Astrocyte (in vitro differentiated cells and primary cell): ENCODE measurements around the gene DCDC1. TPM values are rescaled to one million over a fixed set of nuclear protein-coding genes. Genes with fewer than 3 reads are reported as not detected.

Source experiments
- DNase-seq: peaks from one replicate; pipeline ENCODE4 v3.0.0-alpha.2; 2010; ENCODE audit warnings: low read depth
- FAIRE-seq: peaks from 2 replicates; lab custom pipeline; 2011; peaks lifted over from hg19 to GRCh38; lab: Jason Lieb, UNC
- H2AFZ ChIP-seq: 2 replicates; pipeline ENCODE4 v1.6.0; 2012; ENCODE audit warnings: low read depth, low read length, inconsistent platforms
- H3K27ac ChIP-seq: 2 replicates; pipeline ENCODE4 v1.5.1; 2011; ENCODE audit warnings: low read depth, low read length, inconsistent platforms
- H3K27me3 ChIP-seq: 2 replicates; pipeline ENCODE4 v1.6.0; 2011; ENCODE audit warnings: low read length, inconsistent platforms; ENCODE audit not compliant: insufficient read depth
- H3K36me3 ChIP-seq: 2 replicates; pipeline ENCODE4 v1.5.1; 2011; ENCODE audit warnings: low read length, inconsistent platforms; ENCODE audit not compliant: insufficient read depth
- H3K4me1 ChIP-seq: 2 replicates; pipeline ENCODE4 v1.5.1; 2011; ENCODE audit warnings: low read length, inconsistent platforms; ENCODE audit not compliant: insufficient read depth
- H3K4me2 ChIP-seq: 2 replicates; pipeline ENCODE4 v1.6.0; 2012; ENCODE audit warnings: low read length, inconsistent platforms
- H3K4me3 ChIP-seq: 2 replicates; pipeline ENCODE4 v1.5.1; 2011; ENCODE audit warnings: low read depth, mild to moderate bottlenecking, low read length, inconsistent platforms; ENCODE audit not compliant: insufficient read depth
- H3K79me2 ChIP-seq: 2 replicates; pipeline ENCODE4 v1.6.0; 2012; ENCODE audit warnings: mild to moderate bottlenecking, low read length, inconsistent platforms; ENCODE audit not compliant: insufficient read depth
- H3K9ac ChIP-seq: 2 replicates; pipeline ENCODE4 v1.6.0; 2012; ENCODE audit warnings: mild to moderate bottlenecking, low read length, inconsistent platforms
- H3K9me3 ChIP-seq: 2 replicates; pipeline ENCODE4 v1.5.1; 2012; ENCODE audit warnings: low read depth, mild to moderate bottlenecking, low read length, inconsistent platforms; ENCODE audit not compliant: insufficient read depth
- H4K20me1 ChIP-seq: 2 replicates; pipeline ENCODE4 v1.6.0; 2012; ENCODE audit warnings: low read length, inconsistent platforms; ENCODE audit not compliant: insufficient read depth
- H3K27ac Mint-ChIP-seq: one replicate; pipeline ENCODE4 v1.8.0; 2021; ENCODE audit warnings: mild to moderate bottlenecking, mixed read lengths; ENCODE audit not compliant: unreplicated experiment
- H3K27me3 Mint-ChIP-seq: one replicate; pipeline ENCODE4 v1.8.0; 2021; ENCODE audit warnings: low read depth, mixed read lengths; ENCODE audit not compliant: unreplicated experiment
- H3K36me3 Mint-ChIP-seq: one replicate; pipeline ENCODE4 v1.8.0; 2021; ENCODE audit warnings: low read depth, mixed read lengths; ENCODE audit not compliant: unreplicated experiment
- H3K4me1 Mint-ChIP-seq: one replicate; pipeline ENCODE4 v1.8.0; 2021; ENCODE audit warnings: low read depth, mixed read lengths; ENCODE audit not compliant: unreplicated experiment
- H3K4me3 Mint-ChIP-seq: one replicate; pipeline ENCODE4 v1.8.0; 2021; ENCODE audit warnings: mild to moderate bottlenecking, moderate library complexity, mixed read lengths; ENCODE audit not compliant: unreplicated experiment
- H3K9me3 Mint-ChIP-seq: one replicate; pipeline ENCODE4 v1.8.0; 2021; ENCODE audit warnings: mild to moderate bottlenecking, mixed read lengths; ENCODE audit not compliant: unreplicated experiment
- CTCF ChIP-seq: IDR thresholded peaks from 2 replicates; pipeline ENCODE4 v1.5.1; 2011; ENCODE audit warnings: low read depth, mild to moderate bottlenecking, inconsistent platforms, low read length, moderate library complexity; ENCODE audit not compliant: insufficient read depth
- EZH2 ChIP-seq: IDR thresholded peaks from 2 replicates; pipeline ENCODE4 v1.6.1; 2012; ENCODE audit warnings: mild to moderate bottlenecking, low read length, inconsistent platforms; ENCODE audit not compliant: insufficient read depth
- total RNA-seq: library from RNA; stranded (reverse); gene quantifications from 2 replicates; pipeline ENCODE4 v1.2.1, GENCODE V29; 2021

DCDC1 gene
- total RNA-seq, 1 donor from 2014 or later: 1.4 TPM

DNA sequence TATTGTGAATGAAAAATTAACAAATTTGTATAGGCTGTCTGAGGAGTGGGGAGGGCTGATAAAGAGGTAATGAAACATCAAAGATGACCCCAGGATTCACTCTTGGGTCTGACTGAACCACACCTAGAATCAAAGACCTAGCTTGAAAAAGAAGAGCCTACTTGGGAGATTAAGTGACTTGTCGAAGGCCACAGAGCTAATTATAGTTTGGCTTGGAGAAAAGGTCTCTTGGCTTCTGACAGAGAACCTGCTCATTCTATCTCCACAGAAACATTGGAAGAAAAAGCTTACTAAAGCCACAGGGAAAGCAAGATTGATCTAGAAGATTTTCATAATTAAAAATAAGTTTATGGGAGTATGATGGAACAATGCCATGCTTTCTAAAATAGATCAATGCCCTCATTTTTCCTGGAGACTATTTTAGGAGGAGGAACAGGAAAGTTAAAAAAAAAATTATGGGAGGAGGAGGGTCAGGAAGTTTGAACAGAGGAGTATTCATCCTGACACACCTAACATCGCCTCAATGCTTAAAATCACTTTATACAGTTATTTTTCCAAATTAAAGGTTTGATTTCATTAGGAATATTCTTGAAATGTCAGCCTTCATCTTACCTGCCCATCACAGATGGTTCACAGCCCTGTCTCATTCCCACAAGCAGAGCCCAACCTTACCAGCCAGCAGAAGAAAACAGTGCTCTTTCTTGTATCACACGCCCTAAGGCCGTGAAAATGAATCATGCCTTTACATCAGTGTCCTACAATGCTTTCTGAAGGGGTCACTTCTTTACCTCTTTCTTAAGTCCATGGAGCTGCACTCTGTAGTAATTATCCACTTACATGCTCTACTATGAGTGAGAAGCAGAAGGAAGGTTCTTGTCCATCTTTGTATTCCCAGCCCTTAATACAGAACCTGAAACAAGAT, 552.3 kb downstream of the DCDC1 start:
- H3K27ac Mint-ChIP-seq: no peak overlapping the region
- H3K4me3 ChIP-seq: no peak overlapping the region
- H3K4me1 Mint-ChIP-seq: no peaks in the 10 kb centered on the region

GRCh38 chr11:30815619-30816018, 553.9 kb downstream of the DCDC1 start:
- H3K9me3 ChIP-seq: no peaks in the 10 kb centered on the region
- FAIRE-seq (no peak), DNase-seq (no peak)
- H3K36me3 ChIP-seq: no peaks in the 10 kb centered on the region
- H3K9me3 Mint-ChIP-seq: no peaks in the 10 kb centered on the region
- H3K27ac ChIP-seq: no peak overlapping the region
- no peak overlapping the region for H3K4me3 ChIP-seq
- no peaks in the 10 kb centered on the region for H3K36me3 Mint-ChIP-seq
- no peak for TF ChIP-seq CTCF
- TF ChIP-seq EZH2: no peak
- H3K4me1 ChIP-seq: no peaks in the 10 kb centered on the region
- no peak overlapping the region for H3K27ac Mint-ChIP-seq
- no peaks in the 10 kb centered on the region for H3K27me3 ChIP-seq
- no peak overlapping the region for H3K4me2 ChIP-seq
- H4K20me1 ChIP-seq: no peaks in the 10 kb centered on the region
- no peaks in the 10 kb centered on the region for H3K4me1 Mint-ChIP-seq
- H3K9ac ChIP-seq: no peak overlapping the region
- peaks cover 9% of the 10 kb centered on the region for H3K27me3 Mint-ChIP-seq
- no peaks in the 10 kb centered on the region for H3K79me2 ChIP-seq
- H2AFZ ChIP-seq: no peak overlapping the region
- no peak overlapping the region for H3K4me3 Mint-ChIP-seq

More for the DNA sequence above, 552.3 kb downstream of the DCDC1 start:
- H3K4me1 ChIP-seq: no peaks in the 10 kb centered on the region
- FAIRE-seq: no peak
- no peak for DNase-seq
- H4K20me1 ChIP-seq: no peaks in the 10 kb centered on the region
- no peak overlapping the region for H3K4me2 ChIP-seq
- H3K9me3 ChIP-seq: no peaks in the 10 kb centered on the region
- H3K9me3 Mint-ChIP-seq: no peaks in the 10 kb centered on the region
- H3K27me3 ChIP-seq: no peaks in the 10 kb centered on the region
- no peaks in the 10 kb centered on the region for H3K36me3 Mint-ChIP-seq
- peaks cover 9% of the 10 kb centered on the region for H3K27me3 Mint-ChIP-seq
- no peak overlapping the region for H3K4me3 Mint-ChIP-seq
- no peak overlapping the region for H3K9ac ChIP-seq
- TF ChIP-seq CTCF: no peak
- no peak for TF ChIP-seq EZH2
- H3K79me2 ChIP-seq: no peaks in the 10 kb centered on the region
- no peak overlapping the region for H2AFZ ChIP-seq
- no peak overlapping the region for H3K27ac ChIP-seq
- H3K36me3 ChIP-seq: no peaks in the 10 kb centered on the region

- TF ChIP-seq EZH2: no peak
- TF ChIP-seq CTCF: no peak
- Histone ChIP-seq H3K4me1 (no peaks in the 10 kb centered on the region), H3K9me3 (no peaks in the 10 kb centered on the region), H3K27me3 (no peaks in the 10 kb centered on the region), H3K79me2 (no peaks in the 10 kb centered on the region), H2AFZ (no peak overlapping the region), H4K20me1 (no peaks in the 10 kb centered on the region), H3K4me2 (no peak overlapping the region), H3K9ac (no peak overlapping the region), H3K27ac (no peak overlapping the region), H3K4me3 (no peak overlapping the region), H3K36me3 (no peaks in the 10 kb centered on the region)
- peaks cover 9% of the 10 kb centered on the region for H3K27me3 Mint-ChIP-seq
- H3K9me3 Mint-ChIP-seq: no peaks in the 10 kb centered on the region
- no peak overlapping the region for H3K4me3 Mint-ChIP-seq
- H3K36me3 Mint-ChIP-seq: no peaks in the 10 kb centered on the region
- DNase-seq (no peak), FAIRE-seq (no peak)
- H3K27ac Mint-ChIP-seq: no peak overlapping the region
- no peaks in the 10 kb centered on the region for H3K4me1 Mint-ChIP-seq
These were observed 554.8 kb downstream of the DCDC1 start for GRCh38 chr11:30814737-30815136.
